H1 (cell line): ENCODE data around the gene TGFA. TPM values are rescaled to one million over a fixed set of nuclear protein-coding genes. Genes with fewer than 3 reads are reported as not detected.

Source experiments
- CTCF ChIA-PET: fragments of 300-600 bp; sonication (Branson Sonifier 250); formaldehyde crosslinking; loops from one replicate; lab custom pipeline; 2021; ENCODE audit not compliant: partially characterized antibody; lab: Charles Lee
- POLR2A ChIA-PET: fragments of 300-600 bp; sonication (Branson Sonifier 250); formaldehyde crosslinking; loops from one replicate; lab custom pipeline; 2021; ENCODE audit warnings: inconsistent platforms; ENCODE audit not compliant: partially characterized antibody; lab: Charles Lee
- DNase-seq, 2 experiments: peaks; one replicate each; pipeline versions ENCODE4 v3.0.0 to v3.0.0-alpha.2; 2010 to 2022; ENCODE audit warnings: low spot score in 2 of 2, low read depth in 1 of 2, mixed read lengths in 1 of 2
- FAIRE-seq: peaks from 2 replicates; lab custom pipeline; 2011; peaks lifted over from hg19 to GRCh38; lab: Jason Lieb, UNC
- H2AFZ ChIP-seq: 2 replicates; pipeline ENCODE4 v1.8.1; 2012; ENCODE audit warnings: low read length, inconsistent platforms
- H2AK5ac ChIP-seq: 2 replicates; pipeline ENCODE4 v1.6.1; 2013; ENCODE audit warnings: low read depth, low read length
- H2BK120ac ChIP-seq: replicated peaks from 2 replicates; pipeline ENCODE3; 2013; ENCODE audit warnings: low read depth, low read length, inconsistent platforms
- H2BK12ac ChIP-seq: 2 replicates; pipeline ENCODE4 v1.6.1; 2013; ENCODE audit warnings: low read depth, low read length
- H2BK15ac ChIP-seq: 2 replicates; pipeline ENCODE4 v1.6.1; 2013; ENCODE audit warnings: low read length
- H2BK20ac ChIP-seq: 2 replicates; pipeline ENCODE4 v1.6.1; 2013; ENCODE audit warnings: low read length
- H2BK5ac ChIP-seq: 2 replicates; pipeline ENCODE4 v1.6.1; 2013; ENCODE audit warnings: low read depth, low read length
- H3K14ac ChIP-seq: 2 replicates; pipeline ENCODE4 v1.6.1; 2013; ENCODE audit warnings: inconsistent platforms; ENCODE audit not compliant: insufficient read length
- H3K18ac ChIP-seq: 2 replicates; pipeline ENCODE4 v1.6.1; 2013; ENCODE audit warnings: low read length; ENCODE audit errors: extremely low read depth
- H3K23ac ChIP-seq: 2 replicates; pipeline ENCODE4 v1.6.1; 2013; ENCODE audit warnings: inconsistent platforms; ENCODE audit not compliant: insufficient read length
- H3K23me2 ChIP-seq: 2 replicates; pipeline ENCODE4 v1.6.1; 2013; ENCODE audit warnings: low read depth, low read length
- H3K27ac ChIP-seq: 2 replicates; pipeline ENCODE4 v1.6.1; 2011; ENCODE audit warnings: low read depth, low read length, inconsistent platforms
- H3K27me3 ChIP-seq, 4 experiments: replicated peaks in 1 of 4; 1 replicate in 1 of 4; 2 replicates in 3 of 4; pipeline versions ENCODE4 v1.6.1 to v1.8.1; 2011 to 2013; ENCODE audit warnings: low read length in 3 of 4, mild to moderate bottlenecking in 3 of 4, inconsistent platforms in 2 of 4, mixed read lengths in 2 of 4, moderate library complexity in 1 of 4; ENCODE audit not compliant: control insufficient read depth in 3 of 4, insufficient read depth in 3 of 4; ENCODE audit errors: extremely low read depth in 1 of 4
- H3K36me3 ChIP-seq, 4 experiments: 2 replicates each; pipeline versions ENCODE4 v1.6.1 to v1.8.1; 2011 to 2013; ENCODE audit warnings: mild to moderate bottlenecking in 4 of 4, low read length in 3 of 4, moderate library complexity in 2 of 4, control low read depth in 1 of 4, inconsistent platforms in 1 of 4; ENCODE audit not compliant: insufficient read depth in 4 of 4, control insufficient read depth in 2 of 4
- H3K4ac ChIP-seq: replicated peaks from 2 replicates; pipeline ENCODE3; 2013; ENCODE audit warnings: low read length, low read depth, mixed read lengths, inconsistent platforms; ENCODE audit not compliant: insufficient read length
- H3K4me1 ChIP-seq, 4 experiments: replicated peaks in 1 of 4; 1 replicate in 1 of 4; 2 replicates in 3 of 4; pipeline versions ENCODE4 v1.6.1 to v1.8.1; 2011 to 2013; ENCODE audit warnings: low read length in 3 of 4, inconsistent platforms in 2 of 4, mixed read lengths in 1 of 4; ENCODE audit not compliant: insufficient read depth in 4 of 4, control insufficient read depth in 3 of 4
- H3K4me2 ChIP-seq, 2 experiments: 2 replicates each; pipeline versions ENCODE4 v1.6.1 to v1.8.1; 2011 to 2013; ENCODE audit warnings: low read depth in 2 of 2, low read length in 2 of 2, control low read depth in 1 of 2, inconsistent platforms in 1 of 2, mild to moderate bottlenecking in 1 of 2; ENCODE audit not compliant: insufficient read depth in 1 of 2
- H3K4me3 ChIP-seq, 4 experiments: fragments of 200-600, 300-600 bp in 1 of 4; sonication (generic), shearing (Covaris generic), sonication (Bioruptor Twin) in 1 of 4; 2 replicates each; pipeline versions ENCODE4 v1.5.1 to v1.8.1; 2011 to 2016; ENCODE audit warnings: low read length in 4 of 4, low read depth in 3 of 4, control low read depth in 2 of 4, inconsistent platforms in 2 of 4, mild to moderate bottlenecking in 2 of 4, mixed read lengths in 1 of 4, moderate library complexity in 1 of 4; ENCODE audit not compliant: insufficient read depth in 2 of 4; ENCODE audit errors: extremely low read depth in 1 of 4
- H3K56ac ChIP-seq: replicated peaks from 2 replicates; pipeline ENCODE3; 2013; ENCODE audit warnings: low read depth, mild to moderate bottlenecking, mixed read lengths, low read length, inconsistent platforms; ENCODE audit not compliant: insufficient read length
- H3K79me1 ChIP-seq: 2 replicates; pipeline ENCODE4 v1.6.1; 2013; ENCODE audit warnings: low read depth, low read length, control low read depth
- H3K79me2 ChIP-seq, 2 experiments: 2 replicates each; pipeline versions ENCODE4 v1.6.1 to v1.8.1; 2012 to 2013; ENCODE audit warnings: low read length in 2 of 2, mild to moderate bottlenecking in 2 of 2, inconsistent platforms in 1 of 2; ENCODE audit not compliant: insufficient read depth in 2 of 2, control insufficient read depth in 1 of 2
- H3K9ac ChIP-seq, 4 experiments: replicated peaks in 1 of 4; 1 replicate in 1 of 4; 2 replicates in 3 of 4; pipeline versions ENCODE4 v1.6.1 to v1.8.1; 2011 to 2013; ENCODE audit warnings: low read depth in 3 of 4, low read length in 3 of 4, control low read depth in 2 of 4, mild to moderate bottlenecking in 2 of 4, moderate library complexity in 2 of 4, inconsistent platforms in 1 of 4; ENCODE audit errors: extremely low read depth in 1 of 4
- H3K9me3 ChIP-seq, 2 experiments: 2 replicates each; pipeline versions ENCODE4 v1.6.1 to v1.8.1; 2012 to 2013; ENCODE audit warnings: mild to moderate bottlenecking in 2 of 2, moderate library complexity in 2 of 2, control low read depth in 1 of 2, inconsistent platforms in 1 of 2, low read depth in 1 of 2, low read length in 1 of 2, mixed read lengths in 1 of 2; ENCODE audit not compliant: insufficient read depth in 2 of 2
- H4K20me1 ChIP-seq, 2 experiments: replicated peaks in 1 of 2; 2 replicates each; pipeline versions ENCODE3 to v1.8.1; 2011 to 2013; ENCODE audit warnings: inconsistent platforms in 2 of 2, low read length in 2 of 2, mild to moderate bottlenecking in 1 of 2; ENCODE audit not compliant: insufficient read depth in 2 of 2, control insufficient read depth in 1 of 2
- H4K5ac ChIP-seq: 2 replicates; pipeline ENCODE4 v1.6.1; 2013; ENCODE audit warnings: low read length, low read depth, mixed read lengths, inconsistent platforms; ENCODE audit not compliant: insufficient read length
- H4K8ac ChIP-seq: 2 replicates; pipeline ENCODE4 v1.8.0; 2013; ENCODE audit warnings: mild to moderate bottlenecking, moderate library complexity, low read length, inconsistent platforms; ENCODE audit not compliant: insufficient read depth; ENCODE audit errors: extremely low read depth
- H4K91ac ChIP-seq: replicated peaks from 2 replicates; pipeline ENCODE3; 2013; ENCODE audit warnings: low read length, mixed read lengths, inconsistent platforms; ENCODE audit not compliant: insufficient read length
- CHD1 ChIP-seq: IDR thresholded peaks from 2 replicates; pipeline ENCODE4 v1.6.1; 2012; ENCODE audit warnings: low read depth, low read length, improper control_type of control experiment
- CHD2 ChIP-seq: IDR thresholded peaks from 2 replicates; pipeline ENCODE4 v1.6.1; 2012; ENCODE audit warnings: low read length, improper control_type of control experiment
- E2F6 ChIP-seq: IDR thresholded peaks from 2 replicates; pipeline ENCODE4 v1.6.1; 2012; ENCODE audit warnings: inconsistent platforms
- KDM4A ChIP-seq: IDR thresholded peaks from one replicate; pipeline ENCODE4 v1.7.1; 2012; ENCODE audit warnings: low read depth, mild to moderate bottlenecking, moderate library complexity, low read length, inconsistent platforms; ENCODE audit not compliant: severe bottlenecking
- MAFK ChIP-seq: IDR thresholded peaks from 2 replicates; pipeline ENCODE4 v1.6.1; 2012; ENCODE audit warnings: low read depth, mild to moderate bottlenecking, improper control_type of control experiment, low read length
- RXRA ChIP-seq: IDR thresholded peaks from 2 replicates; pipeline ENCODE4 v1.6.1; 2011; ENCODE audit warnings: low read depth, mild to moderate bottlenecking, low read length, moderate library complexity; ENCODE audit not compliant: insufficient read depth
- TBP ChIP-seq: IDR thresholded peaks from 2 replicates; pipeline ENCODE4 v1.6.1; 2011; ENCODE audit warnings: low read depth, low read length, improper control_type of control experiment
- WGBS, 2 experiments: shearing (Covaris generic) in 1 of 2; methylation state at CpG; one replicate each; pipeline versions ENCODE4 v1.1.6 to v1.1.7; 2013 to 2015; ENCODE audit warnings: low lambda C conversion rate in 2 of 2, mixed read lengths in 2 of 2, inconsistent platforms in 1 of 2, low coverage in 1 of 2, missing lambda C conversion rate in 1 of 2; ENCODE audit not compliant: insufficient replicate concordance in 2 of 2, insufficient coverage in 1 of 2, insufficient read length in 1 of 2; ENCODE audit errors: extremely low coverage in 1 of 2, missing lambda C conversion rate in 1 of 2; 5-methylcytosine and 5-hydroxymethylcytosine counted together
- polyA plus RNA-seq, 7 experiments: library from polyadenylated mRNA; depleted of rRNA in 3 of 7; stranded (reverse) in 5 of 7; unstranded in 2 of 7; fragments of >200 nt in 5 of 7; fragments of 200-250 nt in 2 of 7; gene quantifications; 1 replicate in 5 of 7; 2 replicates in 1 of 7; 4 replicates in 1 of 7; pipeline versions ENCODE4 v1.2.1 to v1.2.3, GENCODE V29; 2011 to 2013; ENCODE audit warnings: missing spikeins in 2 of 7, mixed read lengths in 2 of 7
- total RNA-seq: library from RNA; stranded (reverse); fragmentation: NEBNext Ultra II Directional; extraction: Animal tissue kit (Norgen Biotek cat#: 25700); gene quantifications from 2 replicates; pipeline ENCODE4 v1.2.1, GENCODE V29; 2021

The TGFA gene
- total and polyA plus RNA-seq, 2 of the 8 experiments (the other 6 are each of a cell fraction or from before 2014, with no cell fraction given) = 1.8 to 3.7 TPM

GRCh38 chr2:70472221-70472890 lies 81.3 kb downstream of the TGFA start:
- Histone ChIP-seq H2BK120ac (no peak overlapping the region), H2BK12ac (no peak overlapping the region), H2AFZ (no peak overlapping the region), H2AK5ac (no peak overlapping the region), H3K27me3 (peaks cover 0 to 3% (median 0%) of the 10 kb centered on the region in 4 experiments; a peak in 1 of 7 replicates), H3K79me2 (no peaks in the 10 kb centered on the region), H2BK15ac (no peak overlapping the region), H3K27ac (no peak overlapping the region), H3K79me1 (no peaks in the 10 kb centered on the region), H3K9me3 (no peaks in the 10 kb centered on the region), H4K91ac (no peak overlapping the region), H3K23ac (no peak overlapping the region), H3K14ac (no peak overlapping the region), H3K36me3 (no peaks in the 10 kb centered on the region), H4K8ac (no peak overlapping the region), H4K20me1 (no peaks in the 10 kb centered on the region), H3K56ac (no peak overlapping the region), H2BK20ac (no peak overlapping the region; the same call in 1 of the 2 replicates), H2BK5ac (no peak overlapping the region), H3K4ac (no peak overlapping the region), H3K4me2 (no peak overlapping the region), H4K5ac (no peak overlapping the region), H3K4me3 (no peak overlapping the region), H3K4me1 (peaks cover 0 to 4% (median 0%) of the 10 kb centered on the region in 4 experiments; a peak in 2 of 7 replicates), H3K9ac (no peak overlapping the region), H3K23me2 (no peaks in the 10 kb centered on the region; the same call in 1 of the 2 replicates), H3K18ac (no peak overlapping the region)
- no peak for DNase-seq
- WGBS, 2 experiments = 78% methylated on average over 9 of the region's 9 CpGs; no CpG with 5 or more reads in 1 of the 2 experiments
- ChIA-PET CTCF (interaction anchor here (1.1 to 4.0 kb wide), 5 partner anchors 10 to 132 kb away, joined by 3 to 15 read pairs (median 5); no protein-coding TSS in a partner anchor), POLR2A (no interaction called here)
- TF ChIP-seq KDM4A (no peak), MAFK (no peak), E2F6 (no peak), CHD1 (no peak), TBP (no peak), CHD2 (no peak), RXRA (no peak)
- FAIRE-seq = no peak
